HepG2 (cell line): ENCODE data around the gene EYA3. TPM values are rescaled to one million over a fixed set of nuclear protein-coding genes. Genes with fewer than 3 reads are reported as not detected.

Experiments
- BHLHE40 ChIP-seq: IDR thresholded peaks from 2 replicates; pipeline ENCODE4 v1.6.1; 2011; ENCODE audit warnings: low read length, improper control_type of control experiment
- BRD4 ChIP-seq: sonication (generic); formaldehyde crosslinking; IDR thresholded peaks from 2 replicates; pipeline ENCODE4 v1.4.0; 2020; ENCODE audit warnings: missing genetic modification reagents
- EHMT2 ChIP-seq: fragments of 200-600 bp; sonication (generic); IDR thresholded peaks from 2 replicates; pipeline ENCODE4 v1.7.0; 2017; ENCODE audit warnings: antibody characterized with exemption, low read depth, low read length, borderline replicate concordance
- ERF ChIP-seq: IDR thresholded peaks from 2 replicates; pipeline ENCODE4 v1.6.1; 2018; ENCODE audit warnings: missing biosample characterization, missing genetic modification reagents
- FOXK2 ChIP-seq: fragments of 450-650 bp; IDR thresholded peaks from 2 replicates; pipeline ENCODE4 v1.6.1; 2016
- HNF1A ChIP-seq, 2 experiments: sonication (generic) in 1 of 2; formaldehyde crosslinking in 1 of 2; IDR thresholded peaks; 2 replicates each; pipeline versions ENCODE4 v1.4.0 to v1.6.1; 2016 to 2020; ENCODE audit warnings: borderline replicate concordance in 1 of 2, low read depth in 1 of 2, mild to moderate bottlenecking in 1 of 2, missing genetic modification reagents in 1 of 2
- HNF4A ChIP-seq: sonication (generic); formaldehyde crosslinking; IDR thresholded peaks from 2 replicates; pipeline ENCODE4 v1.4.0; 2020; ENCODE audit warnings: missing genetic modification reagents
- HOXA7 ChIP-seq: sonication (generic); formaldehyde crosslinking; IDR thresholded peaks from 2 replicates; pipeline ENCODE4 v1.8.1; 2022; ENCODE audit warnings: mild to moderate bottlenecking, missing genetic modification reagents, moderate library complexity
- KLF15 ChIP-seq: sonication (generic); formaldehyde crosslinking; IDR thresholded peaks from 2 replicates; pipeline ENCODE4 v1.8.1; 2023; ENCODE audit warnings: borderline replicate concordance, mild to moderate bottlenecking, inconsistent platforms, missing genetic modification reagents, mixed read lengths
- KMT2B ChIP-seq: IDR thresholded peaks from 2 replicates; pipeline ENCODE4 v1.6.1; 2016; ENCODE audit warnings: missing genetic modification reagents, missing compliant biosample characterization
- LBX2 ChIP-seq: sonication (generic); formaldehyde crosslinking; IDR thresholded peaks from 2 replicates; pipeline ENCODE4 v1.5.0; 2020; ENCODE audit warnings: missing genetic modification reagents, mild to moderate bottlenecking, borderline replicate concordance
- MIER3 ChIP-seq: IDR thresholded peaks from 2 replicates; pipeline ENCODE4 v1.6.1; 2016; ENCODE audit warnings: missing compliant biosample characterization, borderline replicate concordance
- NCOA1 ChIP-seq: sonication (generic); formaldehyde crosslinking; IDR thresholded peaks from 2 replicates; pipeline ENCODE4 v1.9.0; 2021; ENCODE audit warnings: missing genetic modification reagents
- PHF20 ChIP-seq: sonication (generic); formaldehyde crosslinking; IDR thresholded peaks from 2 replicates; pipeline ENCODE4 v1.5.0; 2020; ENCODE audit warnings: mild to moderate bottlenecking, missing genetic modification reagents
- SRY ChIP-seq: sonication (generic); formaldehyde crosslinking; IDR thresholded peaks from 2 replicates; pipeline ENCODE4 v1.8.0; 2022; ENCODE audit warnings: mild to moderate bottlenecking, missing genetic modification reagents
- TCF7 ChIP-seq: sonication (generic); IDR thresholded peaks from 2 replicates; pipeline ENCODE4 v1.6.1; 2016; ENCODE audit warnings: antibody characterized with exemption, low read depth
- TEAD3 ChIP-seq: optimal IDR thresholded peaks from 2 replicates; pipeline ENCODE3; 2016; ENCODE audit warnings: borderline replicate concordance
- THYN1 ChIP-seq: sonication (generic); formaldehyde crosslinking; IDR thresholded peaks from 2 replicates; pipeline ENCODE4 v1.8.1; 2023; ENCODE audit warnings: low read depth, mild to moderate bottlenecking, moderate library complexity, missing genetic modification reagents, borderline replicate concordance
- YY1 ChIP-seq: IDR thresholded peaks from 2 replicates; pipeline ENCODE4 v1.6.1; 2011; ENCODE audit warnings: low read length, low read depth, moderate library complexity, mild to moderate bottlenecking; ENCODE audit not compliant: insufficient read depth, insufficient replicate concordance
- ZFP41 ChIP-seq: sonication (generic); formaldehyde crosslinking; IDR thresholded peaks from 2 replicates; pipeline ENCODE4 v1.4.0; 2020; ENCODE audit warnings: mild to moderate bottlenecking, missing genetic modification reagents, borderline replicate concordance
- ZNF17 ChIP-seq: sonication (generic); formaldehyde crosslinking; IDR thresholded peaks from 2 replicates; pipeline ENCODE4 v1.5.0; 2020; ENCODE audit warnings: mild to moderate bottlenecking, missing genetic modification reagents
- ZNF629 ChIP-seq: sonication (generic); formaldehyde crosslinking; conservative IDR thresholded peaks from 2 replicates; pipeline ENCODE4 v1.5.0; 2020; ENCODE audit warnings: missing genetic modification reagents
- ZNF724P ChIP-seq: sonication (generic); formaldehyde crosslinking; IDR thresholded peaks from 2 replicates; pipeline ENCODE4 v1.8.0; 2022; ENCODE audit warnings: missing genetic modification reagents, borderline replicate concordance
- ZNF746 ChIP-seq: sonication (generic); formaldehyde crosslinking; IDR thresholded peaks from 2 replicates; pipeline ENCODE4 v1.8.0; 2022; ENCODE audit warnings: mild to moderate bottlenecking, missing genetic modification reagents
- ZSCAN9 ChIP-seq: IDR thresholded peaks from 2 replicates; pipeline ENCODE4 v1.6.1; 2016; ENCODE audit warnings: borderline replicate concordance
- polyA plus RNA-seq, 8 experiments: library from polyadenylated mRNA; depleted of rRNA in 3 of 8; stranded (reverse) in 7 of 8; unstranded in 1 of 8; fragments of >200 nt; fragmentation: Illumina TruSeq in 4 of 8; extraction: Trizol in 4 of 8; gene quantifications; 2 replicates each; pipeline versions ENCODE4 v1.2.1 to v1.2.3, GENCODE V29; 2011 to 2016; ENCODE audit warnings: low read depth in 4 of 8, missing spikeins in 1 of 8, mixed read lengths in 1 of 8; ENCODE audit not compliant: insufficient read depth in 1 of 8
- total RNA-seq, 5 experiments: library from RNA; depleted of rRNA; stranded (reverse); fragments of >200 nt; fragmentation: Illumina TruSeq; extraction: Trizol; gene quantifications; 2 replicates each; pipeline ENCODE4 v1.2.3, GENCODE V29; 2016; ENCODE audit warnings: low read depth in 1 of 5
- TF ChIP-seq, protein P1 (sequence below): sonication (generic); formaldehyde crosslinking; IDR thresholded peaks from 2 replicates; pipeline ENCODE4 v1.4.0; 2020; ENCODE audit warnings: missing genetic modification reagents

EYA3 gene
- total and polyA plus RNA-seq, 2 of the 13 experiments (the other 11 are each of a cell fraction or from before 2014, with no cell fraction given): 13.9 to 19.7 TPM

DNA sequence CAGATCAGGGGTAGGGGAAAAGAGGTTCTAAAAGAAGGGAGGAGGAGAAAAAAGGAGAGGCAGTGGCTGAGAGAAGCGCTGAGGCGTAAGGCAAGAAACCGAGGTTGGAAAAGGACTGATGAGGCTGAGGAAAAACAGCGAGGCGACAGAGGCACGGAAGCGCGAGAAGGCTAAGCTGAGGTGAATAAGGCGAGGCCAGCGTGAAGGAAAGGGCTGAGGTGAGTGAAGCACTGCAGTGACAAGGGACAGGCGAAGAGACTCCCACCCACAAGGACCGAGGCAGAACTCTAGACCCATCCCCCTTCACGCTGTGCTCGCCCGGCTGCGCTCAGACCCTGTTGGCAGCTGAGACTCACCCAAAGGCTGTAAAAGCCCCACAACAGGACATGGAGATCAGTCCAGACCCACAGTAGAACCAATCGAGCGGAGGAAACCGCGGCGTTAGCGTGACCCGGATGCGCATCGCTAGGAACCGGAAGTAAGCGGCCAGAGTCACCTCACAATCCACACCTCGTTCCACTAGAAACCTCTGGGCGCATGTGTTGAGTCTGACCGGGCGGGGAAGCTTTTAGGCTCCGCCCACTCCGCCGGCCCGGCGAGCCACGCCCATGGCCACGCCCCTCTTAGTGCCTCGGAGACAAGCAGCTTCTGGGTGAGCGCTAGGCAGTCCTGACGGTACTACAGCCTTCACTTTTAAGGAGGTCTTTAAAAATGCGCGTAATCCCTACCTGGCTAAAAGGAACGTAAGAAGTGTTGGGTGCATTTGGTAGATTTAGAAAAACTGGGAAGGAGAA lies at the start of gene EYA3 (continued):
- TF ChIP-seq LBX2 (CRISPR knock-in tag): no peak
- TF ChIP-seq FOXK2: peak; percentile 59; the same call in 1 of the 2 replicates
- TF ChIP-seq KMT2B (CRISPR knock-in tag): peak; percentile 97
- no peak for TF ChIP-seq HNF4A (CRISPR knock-in tag)
- no peak for TF ChIP-seq EHMT2
- TF ChIP-seq THYN1 (CRISPR knock-in tag): 0 out of 2 replicates have a peak, but pooled peaks have one; percentile 28
- 0 out of 2 replicates have a peak, but pooled peaks have one; percentile 57 for TF ChIP-seq ERF (CRISPR knock-in tag)
- TF ChIP-seq BRD4 (CRISPR knock-in tag): no peak; the same call in 1 of the 2 replicates
- 0 out of 2 replicates have a peak, but pooled peaks have one; percentile 11 for TF ChIP-seq BHLHE40
- no peak for TF ChIP-seq TCF7
- no peak for TF ChIP-seq HNF1A (IDR thresholded peaks at IDR 0.05; ENCODE audit: low read depth)
- TF ChIP-seq HNF1A (CRISPR knock-in tag; IDR thresholded peaks at IDR 0.05; ENCODE audit: borderline replicate concordance): no peak; the same call in 1 of the 2 replicates
- TF ChIP-seq ZSCAN9: peak; percentile 62; the same call in 1 of the 2 replicates
- no peak for TF ChIP-seq ZFP41 (CRISPR knock-in tag)
- TF ChIP-seq ZNF724P: 0 out of 2 replicates have a peak, but pooled peaks have one; percentile 73
- TF ChIP-seq, protein P1, sequence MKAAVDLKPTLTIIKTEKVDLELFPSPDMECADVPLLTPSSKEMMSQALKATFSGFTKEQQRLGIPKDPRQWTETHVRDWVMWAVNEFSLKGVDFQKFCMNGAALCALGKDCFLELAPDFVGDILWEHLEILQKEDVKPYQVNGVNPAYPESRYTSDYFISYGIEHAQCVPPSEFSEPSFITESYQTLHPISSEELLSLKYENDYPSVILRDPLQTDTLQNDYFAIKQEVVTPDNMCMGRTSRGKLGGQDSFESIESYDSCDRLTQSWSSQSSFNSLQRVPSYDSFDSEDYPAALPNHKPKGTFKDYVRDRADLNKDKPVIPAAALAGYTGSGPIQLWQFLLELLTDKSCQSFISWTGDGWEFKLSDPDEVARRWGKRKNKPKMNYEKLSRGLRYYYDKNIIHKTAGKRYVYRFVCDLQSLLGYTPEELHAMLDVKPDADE (CRISPR knock-in tag): no peak
- TF ChIP-seq TEAD3: peak; percentile 36
- no peak for TF ChIP-seq ZNF629 (CRISPR knock-in tag)
- TF ChIP-seq ZNF746 (CRISPR knock-in tag): no peak
- no peak for TF ChIP-seq NCOA1 (CRISPR knock-in tag)
- TF ChIP-seq MIER3: peak; percentile 64; the same call in 1 of the 2 replicates
- peak; percentile 90 for TF ChIP-seq PHF20 (CRISPR knock-in tag)
- TF ChIP-seq HOXA7: no peak
- 0 out of 2 replicates have a peak, but pooled peaks have one; percentile 30 for TF ChIP-seq SRY (CRISPR knock-in tag)
- TF ChIP-seq YY1: no peak
- TF ChIP-seq KLF15: no peak
- no peak for TF ChIP-seq ZNF17 (CRISPR knock-in tag)
